Suprapubic skin (tissue), 4 donors: ENCODE data around the gene GLYR1.

Experiments
- CTCF ChIP-seq, 2 donors: fragments of 200-600 bp in 1 of 2; fragments of 450-650 bp in 1 of 2; sonication (generic) in 1 of 2; IDR thresholded peaks; one replicate each; pipeline ENCODE4 v1.5.1; 2016 to 2019; ENCODE audit warnings: antibody characterized with exemption in 2 of 2, mild to moderate bottlenecking in 1 of 2, moderate library complexity in 1 of 2
- EP300 ChIP-seq: sonication (generic); formaldehyde crosslinking; IDR thresholded peaks from one replicate; pipeline ENCODE4 v1.6.1; 2017; ENCODE audit warnings: antibody characterized with exemption
- POLR2AphosphoS5 ChIP-seq, 3 donors: sonication (generic); formaldehyde crosslinking; IDR thresholded peaks; one replicate each; pipeline ENCODE4 v1.6.1; 2017; ENCODE audit warnings: antibody characterized with exemption in 3 of 3

GRCh38 chr16:4755687-4756086 lies 91.4 kb downstream of the GLYR1 start:
- TF ChIP-seq CTCF (IDR thresholded peaks at IDR 0.05) (no peak), POLR2AphosphoS5 (IDR thresholded peaks at IDR 0.05) (no peak), EP300 (no peak)
